Sigmoid colon (tissue), 4 donors: ENCODE results near the gene MCOLN2.

Source experiments
- EP300 ChIP-seq, 4 donors: sonication (generic); formaldehyde crosslinking; IDR thresholded peaks; one replicate each; pipeline ENCODE4 v1.6.1; 2017; ENCODE audit warnings: antibody characterized with exemption in 4 of 4
- POLR2A ChIP-seq, 2 donors: fragments of 450-650 bp; IDR thresholded peaks; one replicate each; pipeline ENCODE4 v1.6.1; 2016; ENCODE audit warnings: antibody characterized with exemption in 2 of 2, mild to moderate bottlenecking in 2 of 2, moderate library complexity in 2 of 2
- TF ChIP-seq, protein P1 (sequence below), 4 experiments: fragments of 450-650 bp in 3 of 4; fragments of 200-600 bp in 1 of 4; IDR thresholded peaks; one replicate each; pipeline ENCODE4 v1.5.1; 2016 to 2019; ENCODE audit warnings: antibody characterized with exemption in 4 of 4, mild to moderate bottlenecking in 3 of 4, moderate library complexity in 2 of 4

DNA sequence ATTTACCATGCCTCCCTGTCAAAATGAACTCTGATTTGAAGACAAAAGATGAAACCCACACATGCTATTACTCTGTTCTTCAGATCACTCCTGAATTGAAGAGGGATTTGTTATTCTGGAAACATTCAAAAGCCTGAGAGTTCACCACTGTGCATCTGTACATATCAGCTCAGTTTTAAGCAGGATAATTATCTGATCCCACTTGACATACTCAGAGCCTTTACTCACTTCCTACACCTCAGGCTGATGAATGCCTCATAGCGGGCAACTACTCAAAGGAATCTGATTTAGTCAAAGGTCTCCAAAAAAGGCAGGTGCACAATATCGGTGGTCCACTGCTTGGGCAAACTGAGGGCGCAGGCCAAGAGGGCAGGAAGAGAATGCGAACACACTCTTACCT lies 56.4 kb downstream of the MCOLN2 start:
- TF ChIP-seq, protein P1, sequence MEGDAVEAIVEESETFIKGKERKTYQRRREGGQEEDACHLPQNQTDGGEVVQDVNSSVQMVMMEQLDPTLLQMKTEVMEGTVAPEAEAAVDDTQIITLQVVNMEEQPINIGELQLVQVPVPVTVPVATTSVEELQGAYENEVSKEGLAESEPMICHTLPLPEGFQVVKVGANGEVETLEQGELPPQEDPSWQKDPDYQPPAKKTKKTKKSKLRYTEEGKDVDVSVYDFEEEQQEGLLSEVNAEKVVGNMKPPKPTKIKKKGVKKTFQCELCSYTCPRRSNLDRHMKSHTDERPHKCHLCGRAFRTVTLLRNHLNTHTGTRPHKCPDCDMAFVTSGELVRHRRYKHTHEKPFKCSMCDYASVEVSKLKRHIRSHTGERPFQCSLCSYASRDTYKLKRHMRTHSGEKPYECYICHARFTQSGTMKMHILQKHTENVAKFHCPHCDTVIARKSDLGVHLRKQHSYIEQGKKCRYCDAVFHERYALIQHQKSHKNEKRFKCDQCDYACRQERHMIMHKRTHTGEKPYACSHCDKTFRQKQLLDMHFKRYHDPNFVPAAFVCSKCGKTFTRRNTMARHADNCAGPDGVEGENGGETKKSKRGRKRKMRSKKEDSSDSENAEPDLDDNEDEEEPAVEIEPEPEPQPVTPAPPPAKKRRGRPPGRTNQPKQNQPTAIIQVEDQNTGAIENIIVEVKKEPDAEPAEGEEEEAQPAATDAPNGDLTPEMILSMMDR (IDR thresholded peaks at IDR 0.05): no peak
- TF ChIP-seq POLR2A (IDR thresholded peaks at IDR 0.05): no peak
- no peak for TF ChIP-seq EP300 (IDR thresholded peaks at IDR 0.05)
